ENCODE results near the gene PKN1.

- TF ChIP-seq E2F5 (CRISPR knock-in tag; IDR thresholded peaks at IDR 0.05) (no peak), ETV6 (CRISPR knock-in tag; IDR thresholded peaks at IDR 0.05) (no peak), JUN (CRISPR knock-in tag; IDR thresholded peaks at IDR 0.05) (no peak), ZNF317 (CRISPR knock-in tag; IDR thresholded peaks at IDR 0.05; ENCODE audit: borderline replicate concordance, low read depth) (no peak), NR2C2 (CRISPR knock-in tag; IDR thresholded peaks at IDR 0.05) (no peak), ESRRA (CRISPR knock-in tag; IDR thresholded peaks at IDR 0.05; ENCODE audit: borderline replicate concordance) (no peak), ZBTB21 (CRISPR knock-in tag; IDR thresholded peaks at IDR 0.05; ENCODE audit: borderline replicate concordance) (no peak)
- TF ChIP-seq, protein P1, sequence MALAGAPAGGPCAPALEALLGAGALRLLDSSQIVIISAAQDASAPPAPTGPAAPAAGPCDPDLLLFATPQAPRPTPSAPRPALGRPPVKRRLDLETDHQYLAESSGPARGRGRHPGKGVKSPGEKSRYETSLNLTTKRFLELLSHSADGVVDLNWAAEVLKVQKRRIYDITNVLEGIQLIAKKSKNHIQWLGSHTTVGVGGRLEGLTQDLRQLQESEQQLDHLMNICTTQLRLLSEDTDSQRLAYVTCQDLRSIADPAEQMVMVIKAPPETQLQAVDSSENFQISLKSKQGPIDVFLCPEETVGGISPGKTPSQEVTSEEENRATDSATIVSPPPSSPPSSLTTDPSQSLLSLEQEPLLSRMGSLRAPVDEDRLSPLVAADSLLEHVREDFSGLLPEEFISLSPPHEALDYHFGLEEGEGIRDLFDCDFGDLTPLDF (CRISPR knock-in tag; IDR thresholded peaks at IDR 0.05): no peak
- TF ChIP-seq, protein P2, sequence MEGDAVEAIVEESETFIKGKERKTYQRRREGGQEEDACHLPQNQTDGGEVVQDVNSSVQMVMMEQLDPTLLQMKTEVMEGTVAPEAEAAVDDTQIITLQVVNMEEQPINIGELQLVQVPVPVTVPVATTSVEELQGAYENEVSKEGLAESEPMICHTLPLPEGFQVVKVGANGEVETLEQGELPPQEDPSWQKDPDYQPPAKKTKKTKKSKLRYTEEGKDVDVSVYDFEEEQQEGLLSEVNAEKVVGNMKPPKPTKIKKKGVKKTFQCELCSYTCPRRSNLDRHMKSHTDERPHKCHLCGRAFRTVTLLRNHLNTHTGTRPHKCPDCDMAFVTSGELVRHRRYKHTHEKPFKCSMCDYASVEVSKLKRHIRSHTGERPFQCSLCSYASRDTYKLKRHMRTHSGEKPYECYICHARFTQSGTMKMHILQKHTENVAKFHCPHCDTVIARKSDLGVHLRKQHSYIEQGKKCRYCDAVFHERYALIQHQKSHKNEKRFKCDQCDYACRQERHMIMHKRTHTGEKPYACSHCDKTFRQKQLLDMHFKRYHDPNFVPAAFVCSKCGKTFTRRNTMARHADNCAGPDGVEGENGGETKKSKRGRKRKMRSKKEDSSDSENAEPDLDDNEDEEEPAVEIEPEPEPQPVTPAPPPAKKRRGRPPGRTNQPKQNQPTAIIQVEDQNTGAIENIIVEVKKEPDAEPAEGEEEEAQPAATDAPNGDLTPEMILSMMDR (IDR thresholded peaks at IDR 0.05): no peak
- TF ChIP-seq, protein P3, sequence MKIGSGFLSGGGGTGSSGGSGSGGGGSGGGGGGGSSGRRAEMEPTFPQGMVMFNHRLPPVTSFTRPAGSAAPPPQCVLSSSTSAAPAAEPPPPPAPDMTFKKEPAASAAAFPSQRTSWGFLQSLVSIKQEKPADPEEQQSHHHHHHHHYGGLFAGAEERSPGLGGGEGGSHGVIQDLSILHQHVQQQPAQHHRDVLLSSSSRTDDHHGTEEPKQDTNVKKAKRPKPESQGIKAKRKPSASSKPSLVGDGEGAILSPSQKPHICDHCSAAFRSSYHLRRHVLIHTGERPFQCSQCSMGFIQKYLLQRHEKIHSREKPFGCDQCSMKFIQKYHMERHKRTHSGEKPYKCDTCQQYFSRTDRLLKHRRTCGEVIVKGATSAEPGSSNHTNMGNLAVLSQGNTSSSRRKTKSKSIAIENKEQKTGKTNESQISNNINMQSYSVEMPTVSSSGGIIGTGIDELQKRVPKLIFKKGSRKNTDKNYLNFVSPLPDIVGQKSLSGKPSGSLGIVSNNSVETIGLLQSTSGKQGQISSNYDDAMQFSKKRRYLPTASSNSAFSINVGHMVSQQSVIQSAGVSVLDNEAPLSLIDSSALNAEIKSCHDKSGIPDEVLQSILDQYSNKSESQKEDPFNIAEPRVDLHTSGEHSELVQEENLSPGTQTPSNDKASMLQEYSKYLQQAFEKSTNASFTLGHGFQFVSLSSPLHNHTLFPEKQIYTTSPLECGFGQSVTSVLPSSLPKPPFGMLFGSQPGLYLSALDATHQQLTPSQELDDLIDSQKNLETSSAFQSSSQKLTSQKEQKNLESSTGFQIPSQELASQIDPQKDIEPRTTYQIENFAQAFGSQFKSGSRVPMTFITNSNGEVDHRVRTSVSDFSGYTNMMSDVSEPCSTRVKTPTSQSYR (CRISPR knock-in tag; IDR thresholded peaks at IDR 0.05): no peak
- TF ChIP-seq, protein P4, sequence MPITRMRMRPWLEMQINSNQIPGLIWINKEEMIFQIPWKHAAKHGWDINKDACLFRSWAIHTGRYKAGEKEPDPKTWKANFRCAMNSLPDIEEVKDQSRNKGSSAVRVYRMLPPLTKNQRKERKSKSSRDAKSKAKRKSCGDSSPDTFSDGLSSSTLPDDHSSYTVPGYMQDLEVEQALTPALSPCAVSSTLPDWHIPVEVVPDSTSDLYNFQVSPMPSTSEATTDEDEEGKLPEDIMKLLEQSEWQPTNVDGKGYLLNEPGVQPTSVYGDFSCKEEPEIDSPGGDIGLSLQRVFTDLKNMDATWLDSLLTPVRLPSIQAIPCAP (CRISPR knock-in tag; IDR thresholded peaks at IDR 0.05): no peak
Measured at GRCh38 chr19:14512406-14512961, 79.4 kb downstream of the PKN1 start.

Measured in WTC11 (cell line).